Thyroid gland (tissue), 4 donors: ENCODE results near the gene STEAP3. TPM values are rescaled to one million over a fixed set of nuclear protein-coding genes. Genes with fewer than 3 reads are reported as not detected.
A peak's percentile ranks its signal among the peaks of the same experiment; 100 is the strongest.

Experiments
- DNase-seq, 2 donors: peaks; one replicate each; pipeline ENCODE4 v3.0.0-alpha.2; 2019
- H3K27ac ChIP-seq, 3 donors: fragments of 200-600 bp; sonication (generic); 1 replicate in 2 of 3; 2 replicates in 1 of 3; pipeline ENCODE4 v1.5.1; 2016 to 2019; ENCODE audit warnings: mild to moderate bottlenecking in 1 of 3, moderate library complexity in 1 of 3
- H3K27me3 ChIP-seq: fragments of 200-600 bp; sonication (generic); one replicate; pipeline ENCODE4 v1.5.1; 2019
- H3K36me3 ChIP-seq, 2 donors: fragments of 200-600 bp; sonication (generic); one replicate each; pipeline ENCODE4 v1.5.1; 2016 to 2019
- H3K4me1 ChIP-seq, 2 donors: fragments of 200-600 bp; sonication (generic); one replicate each; pipeline ENCODE4 v1.5.1; 2017 to 2019
- H3K4me3 ChIP-seq, 3 donors: fragments of 200-600 bp; sonication (generic); replicated peaks in 1 of 3; 1 replicate in 2 of 3; 2 replicates in 1 of 3; pipeline ENCODE4 v1.5.1; 2016; ENCODE audit warnings: mild to moderate bottlenecking in 1 of 3
- H3K9me3 ChIP-seq: fragments of 200-600 bp; sonication (generic); one replicate; pipeline ENCODE4 v1.5.1; 2017
- POLR2A ChIP-seq, 2 donors: fragments of 450-650 bp; IDR thresholded peaks; one replicate each; pipeline ENCODE4 v1.6.1; 2017; ENCODE audit warnings: antibody characterized with exemption in 2 of 2, mild to moderate bottlenecking in 2 of 2, moderate library complexity in 1 of 2
- WGBS, 2 donors: methylation state at CpG; one replicate each; pipeline ENCODE4 v1.1.5; 2017; 5-methylcytosine and 5-hydroxymethylcytosine counted together
- intact Hi-C: fragments of 100-400 bp; cut with DNase I; formaldehyde crosslinking; loops from one replicate; pipeline ENCODE4 v1.15.1; 2023
- total RNA-seq, 4 donors: library from RNA; depleted of rRNA; stranded (reverse); fragments of >200 nt; gene quantifications; one replicate each; pipeline ENCODE4 v1.2.3, GENCODE V29; 2016
- TF ChIP-seq, protein P1 (sequence below), 6 experiments: fragments of 200-600 bp in 3 of 6; fragments of 450-650 bp in 3 of 6; sonication (generic) in 3 of 6; IDR thresholded peaks; one replicate each; pipeline ENCODE4 v1.5.1; 2016 to 2019; ENCODE audit warnings: antibody characterized with exemption in 6 of 6, mild to moderate bottlenecking in 2 of 6, inconsistent platforms in 1 of 6, moderate library complexity in 1 of 6

The STEAP3 gene
- total RNA-seq, 4 donors from 2014 or later = 7.4 to 23.2 (median 12.0) TPM

DNA sequence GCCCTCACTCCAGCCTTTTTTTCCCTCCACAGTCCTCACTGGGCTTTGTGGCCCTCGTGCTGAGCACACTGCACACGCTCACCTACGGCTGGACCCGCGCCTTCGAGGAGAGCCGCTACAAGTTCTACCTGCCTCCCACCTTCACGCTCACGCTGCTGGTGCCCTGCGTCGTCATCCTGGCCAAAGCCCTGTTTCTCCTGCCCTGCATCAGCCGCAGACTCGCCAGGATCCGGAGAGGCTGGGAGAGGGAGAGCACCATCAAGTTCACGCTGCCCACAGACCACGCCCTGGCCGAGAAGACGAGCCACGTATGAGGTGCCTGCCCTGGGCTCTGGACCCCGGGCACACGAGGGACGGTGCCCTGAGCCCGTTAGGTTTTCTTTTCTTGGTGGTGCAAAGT, 39.4 kb downstream of the STEAP3 start:
- DNase-seq = no peak
- Histone ChIP-seq H3K9me3 (no peaks in the 10 kb centered on the region), H3K4me3 (no peak overlapping the region), H3K27me3 (no peaks in the 10 kb centered on the region), H3K36me3 (no peaks in the 10 kb centered on the region), H3K27ac (no peak overlapping the region), H3K4me1 (no peaks in the 10 kb centered on the region)
- intact Hi-C loops = no loop called here
- 93 to 95% methylated on average over 22 to 23 of the region's 23 CpGs for WGBS, 2 donors
- TF ChIP-seq POLR2A (IDR thresholded peaks at IDR 0.05) = no peak
- TF ChIP-seq, protein P1, sequence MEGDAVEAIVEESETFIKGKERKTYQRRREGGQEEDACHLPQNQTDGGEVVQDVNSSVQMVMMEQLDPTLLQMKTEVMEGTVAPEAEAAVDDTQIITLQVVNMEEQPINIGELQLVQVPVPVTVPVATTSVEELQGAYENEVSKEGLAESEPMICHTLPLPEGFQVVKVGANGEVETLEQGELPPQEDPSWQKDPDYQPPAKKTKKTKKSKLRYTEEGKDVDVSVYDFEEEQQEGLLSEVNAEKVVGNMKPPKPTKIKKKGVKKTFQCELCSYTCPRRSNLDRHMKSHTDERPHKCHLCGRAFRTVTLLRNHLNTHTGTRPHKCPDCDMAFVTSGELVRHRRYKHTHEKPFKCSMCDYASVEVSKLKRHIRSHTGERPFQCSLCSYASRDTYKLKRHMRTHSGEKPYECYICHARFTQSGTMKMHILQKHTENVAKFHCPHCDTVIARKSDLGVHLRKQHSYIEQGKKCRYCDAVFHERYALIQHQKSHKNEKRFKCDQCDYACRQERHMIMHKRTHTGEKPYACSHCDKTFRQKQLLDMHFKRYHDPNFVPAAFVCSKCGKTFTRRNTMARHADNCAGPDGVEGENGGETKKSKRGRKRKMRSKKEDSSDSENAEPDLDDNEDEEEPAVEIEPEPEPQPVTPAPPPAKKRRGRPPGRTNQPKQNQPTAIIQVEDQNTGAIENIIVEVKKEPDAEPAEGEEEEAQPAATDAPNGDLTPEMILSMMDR (IDR thresholded peaks at IDR 0.05) = no peak

DNA sequence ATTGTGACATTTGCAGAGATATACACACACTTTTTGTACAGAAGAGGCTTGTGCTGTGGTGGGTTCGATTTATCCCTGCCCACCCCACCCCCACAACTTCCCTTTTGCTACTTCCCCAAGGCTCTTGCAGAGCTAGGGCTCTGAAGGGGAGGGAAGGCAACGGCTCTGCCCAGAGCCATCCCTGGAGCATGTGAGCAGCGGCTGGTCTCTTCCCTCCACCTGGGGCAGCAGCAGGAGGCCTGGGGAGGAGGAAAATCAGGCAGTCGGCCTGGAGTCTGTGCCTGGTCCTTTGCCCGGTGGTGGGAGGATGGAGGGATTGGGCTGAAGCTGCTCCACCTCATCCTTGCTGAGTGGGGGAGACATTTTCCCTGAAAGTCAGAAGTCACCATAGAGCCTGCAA, 40.0 kb downstream of the STEAP3 start:
- Histone ChIP-seq H3K4me1 (no peaks in the 10 kb centered on the region), H3K9me3 (no peaks in the 10 kb centered on the region), H3K27ac (no peak overlapping the region), H3K36me3 (no peaks in the 10 kb centered on the region), H3K4me3 (no peak overlapping the region), H3K27me3 (no peaks in the 10 kb centered on the region)
- DNase-seq = no peak
- WGBS, 2 donors = 58 to 65% methylated on average over 4 to 5 of the region's 5 CpGs
- intact Hi-C loops = no loop called here
- TF ChIP-seq, protein P1 (IDR thresholded peaks at IDR 0.05) = no peak
- no peak for TF ChIP-seq POLR2A (IDR thresholded peaks at IDR 0.05)

DNA sequence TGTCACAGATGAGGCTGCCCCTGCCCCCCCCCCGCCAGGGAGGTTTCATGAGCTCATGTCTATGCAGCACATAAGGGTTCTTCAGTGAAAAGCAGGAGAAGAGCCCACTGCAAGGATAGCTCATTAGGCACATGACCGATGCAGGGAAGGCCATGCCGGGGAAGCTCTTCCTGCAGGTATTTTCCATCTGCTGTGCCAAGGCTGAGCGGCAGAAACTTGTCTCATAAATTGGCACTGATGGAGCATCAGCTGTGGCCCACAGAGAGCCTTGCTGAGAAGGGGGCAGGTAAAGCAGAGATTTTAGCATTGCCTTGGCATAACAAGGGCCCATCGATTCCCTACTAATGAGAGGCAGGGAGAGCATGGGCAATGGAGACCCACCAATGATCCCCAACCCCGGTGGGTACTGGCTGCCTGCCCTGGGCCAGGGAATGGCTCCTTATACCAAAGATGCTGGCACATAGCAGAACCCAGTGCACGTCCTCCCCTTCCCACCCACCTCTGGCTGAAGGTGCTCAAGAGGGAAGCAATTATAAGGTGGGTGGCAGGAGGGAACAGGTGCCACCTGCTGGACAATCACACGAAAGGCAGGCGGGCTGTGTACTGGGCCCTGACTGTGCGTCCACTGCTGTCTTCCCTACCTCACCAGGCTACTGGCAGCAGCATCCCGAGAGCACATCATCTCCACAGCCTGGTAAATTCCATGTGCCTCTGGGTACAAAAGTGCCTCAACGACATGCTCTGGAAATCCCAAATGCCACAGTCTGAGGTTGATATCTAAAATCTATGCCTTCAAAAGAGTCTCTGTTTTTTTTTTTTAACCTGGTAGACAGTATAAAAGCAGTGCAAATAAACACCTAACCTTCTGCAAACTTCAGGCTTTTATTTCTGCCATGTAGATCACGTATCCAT, 41.4 kb downstream of the STEAP3 start:
- Histone ChIP-seq H3K27ac (no peak overlapping the region), H3K9me3 (no peaks in the 10 kb centered on the region), H3K4me1 (no peaks in the 10 kb centered on the region), H3K36me3 (no peaks in the 10 kb centered on the region), H3K27me3 (no peaks in the 10 kb centered on the region), H3K4me3 (no peak overlapping the region)
- intact Hi-C loops = no loop called here
- no peak for TF ChIP-seq POLR2A (IDR thresholded peaks at IDR 0.05)
- TF ChIP-seq, protein P1 (IDR thresholded peaks at IDR 0.05) = peak; percentile 29 to 72 (median 60)
- DNase-seq = peak; percentile 33 to 48
- WGBS, 2 donors = 37 to 42% methylated on average over 7 to 12 of the region's 13 CpGs

DNA sequence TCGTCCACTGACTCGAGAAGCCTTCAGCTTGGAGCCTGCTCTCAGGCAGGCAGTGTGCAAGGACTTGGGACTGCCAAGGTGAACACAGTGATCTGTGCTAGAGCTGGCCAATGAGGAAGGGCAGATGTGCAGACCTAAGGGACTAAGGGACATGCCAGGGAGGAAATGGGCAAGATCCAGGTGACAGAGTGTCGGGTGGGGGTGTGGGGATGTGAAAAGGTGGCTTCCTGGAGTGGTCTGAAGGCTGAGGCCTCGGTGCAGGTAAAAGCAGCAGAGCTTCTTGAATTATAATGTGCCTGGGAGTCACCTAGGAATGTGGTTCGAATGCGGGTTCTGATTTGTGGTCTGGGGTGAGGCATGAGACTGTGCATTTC, 42.0 kb downstream of the STEAP3 start:
- TF ChIP-seq, protein P1 (IDR thresholded peaks at IDR 0.05) = no peak
- TF ChIP-seq POLR2A (IDR thresholded peaks at IDR 0.05) = no peak
- DNase-seq = no peak
- H3K4me3 ChIP-seq = no peak overlapping the region
- WGBS, 2 donors = 86 to 93% methylated on average over 6 of the region's 6 CpGs
- H3K9me3 ChIP-seq = no peaks in the 10 kb centered on the region
- no peaks in the 10 kb centered on the region for H3K27me3 ChIP-seq
- H3K4me1 ChIP-seq = no peaks in the 10 kb centered on the region
- H3K36me3 ChIP-seq = no peaks in the 10 kb centered on the region
- no peak overlapping the region for H3K27ac ChIP-seq
- intact Hi-C loops = no loop called here

DNA sequence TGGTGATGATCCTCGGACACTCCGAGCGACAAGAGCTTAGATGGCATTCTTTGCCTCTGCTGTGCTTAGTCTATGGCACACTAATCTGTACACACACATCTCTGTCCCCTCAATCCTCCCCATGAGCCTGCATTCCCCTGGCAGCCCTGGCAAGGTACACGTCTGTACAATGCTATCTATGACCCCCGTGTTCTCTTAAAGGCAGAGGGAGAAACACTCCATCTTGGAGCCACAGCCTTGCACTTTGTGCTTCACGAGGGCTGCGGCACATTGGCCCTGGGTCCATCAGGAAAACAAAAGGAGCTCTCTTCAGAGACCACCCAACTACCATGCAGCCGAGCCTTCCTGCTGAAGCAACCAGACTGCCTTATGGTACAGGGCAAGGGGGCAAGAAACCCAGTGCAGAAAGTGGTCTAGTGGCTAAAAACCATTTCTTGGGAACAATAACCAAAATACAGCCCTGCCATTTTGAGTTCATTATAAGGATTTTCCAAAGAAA, 42.5 kb downstream of the STEAP3 start:
- intact Hi-C loops = no loop called here
- WGBS, 2 donors = 89 to 95% methylated on average over 8 of the region's 8 CpGs
- H3K36me3 ChIP-seq = no peaks in the 10 kb centered on the region

More for the DNA sequence above, 42.5 kb downstream of the STEAP3 start:
- Histone ChIP-seq H3K27ac (no peak overlapping the region), H3K4me1 (no peaks in the 10 kb centered on the region), H3K4me3 (no peak overlapping the region), H3K27me3 (no peaks in the 10 kb centered on the region), H3K9me3 (no peaks in the 10 kb centered on the region)
- TF ChIP-seq, protein P1 (IDR thresholded peaks at IDR 0.05) = no peak
- TF ChIP-seq POLR2A (IDR thresholded peaks at IDR 0.05) = no peak
- DNase-seq = no peak
